Measurements from ENCODE around the gene ST8SIA1.

The ST8SIA1 gene

DNA sequence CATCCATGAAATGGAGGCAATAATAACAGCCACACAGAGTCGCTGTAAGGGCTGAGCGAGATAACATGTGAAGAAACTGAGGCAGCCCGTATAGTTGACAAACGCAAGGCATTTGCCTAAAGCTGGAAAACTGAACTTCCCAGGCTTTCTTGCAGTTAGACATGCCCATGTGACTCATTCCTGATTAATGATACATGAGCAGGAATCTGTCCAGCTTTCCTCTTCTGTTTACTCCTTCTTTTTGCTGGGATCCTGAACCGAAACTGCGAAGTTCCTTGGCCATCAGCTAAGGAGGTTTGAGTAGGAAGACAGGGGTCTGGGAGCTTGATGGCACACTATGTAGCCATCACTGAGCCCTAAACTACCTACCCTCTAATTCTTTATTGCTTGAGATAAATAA is 52.2 kb downstream of the ST8SIA1 start:
- DNase-seq: no peak

DNA sequence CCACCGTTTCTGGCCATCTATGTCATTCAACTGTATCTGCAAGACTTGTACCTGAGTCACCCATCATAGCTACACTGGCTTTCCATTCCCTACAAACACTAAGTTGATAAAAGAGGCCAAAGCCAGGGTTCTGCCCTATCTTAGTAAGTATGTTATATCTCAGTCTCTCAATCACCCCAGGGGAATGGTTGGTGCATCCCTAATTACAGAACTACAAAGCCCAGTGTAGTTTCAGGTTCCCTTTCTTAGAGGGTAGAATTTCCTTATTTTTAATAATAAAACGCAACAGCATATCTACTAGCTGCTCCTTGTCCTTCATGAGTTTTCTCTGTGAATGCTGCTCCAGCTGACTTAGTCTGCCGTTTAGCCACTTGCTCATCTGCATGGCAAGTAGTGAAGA is 57.6 kb downstream of the ST8SIA1 start:
- DNase-seq: no peak

DNA sequence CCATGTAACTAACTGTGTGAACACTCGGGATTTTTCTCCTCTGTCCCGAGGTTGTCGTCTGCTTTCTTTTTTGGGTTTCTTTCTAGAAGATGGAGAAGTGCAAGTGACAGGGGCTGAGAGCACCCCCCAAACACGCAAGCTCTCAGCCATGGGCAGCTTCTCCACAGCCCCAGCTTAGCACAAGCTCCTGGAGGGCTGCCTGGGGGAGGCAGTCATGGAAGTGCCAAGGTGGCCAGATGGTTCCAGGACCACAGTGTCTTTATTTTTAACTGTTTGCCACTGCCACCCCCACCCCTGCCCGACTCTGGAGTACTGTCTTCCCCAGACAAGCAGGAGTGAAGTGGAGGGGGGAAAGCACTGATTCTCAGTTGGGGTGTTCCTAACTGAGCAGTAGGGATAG is 58.2 kb downstream of the ST8SIA1 start:
- DNase-seq: no peak

DNA sequence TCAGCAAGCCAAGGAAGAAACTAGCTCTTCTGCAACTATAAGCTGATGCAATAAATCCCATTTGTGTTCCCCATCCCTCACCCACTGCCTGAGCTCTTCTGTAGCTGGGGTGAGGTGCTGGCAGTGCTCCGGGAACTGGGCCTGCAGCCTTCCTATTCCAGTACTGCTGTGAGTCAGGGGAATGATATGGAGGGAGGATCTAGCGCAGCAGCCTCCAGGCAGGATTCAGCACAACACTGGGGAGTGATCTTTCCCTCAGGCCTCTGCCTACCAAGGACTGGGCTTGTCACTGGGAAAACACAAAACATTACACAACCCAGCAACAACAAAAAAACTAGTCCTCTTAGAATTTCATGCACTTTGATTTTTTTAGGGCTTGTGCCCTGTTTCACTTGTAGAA is 58.7 kb downstream of the ST8SIA1 start:
- DNase-seq: no peak

DNA sequence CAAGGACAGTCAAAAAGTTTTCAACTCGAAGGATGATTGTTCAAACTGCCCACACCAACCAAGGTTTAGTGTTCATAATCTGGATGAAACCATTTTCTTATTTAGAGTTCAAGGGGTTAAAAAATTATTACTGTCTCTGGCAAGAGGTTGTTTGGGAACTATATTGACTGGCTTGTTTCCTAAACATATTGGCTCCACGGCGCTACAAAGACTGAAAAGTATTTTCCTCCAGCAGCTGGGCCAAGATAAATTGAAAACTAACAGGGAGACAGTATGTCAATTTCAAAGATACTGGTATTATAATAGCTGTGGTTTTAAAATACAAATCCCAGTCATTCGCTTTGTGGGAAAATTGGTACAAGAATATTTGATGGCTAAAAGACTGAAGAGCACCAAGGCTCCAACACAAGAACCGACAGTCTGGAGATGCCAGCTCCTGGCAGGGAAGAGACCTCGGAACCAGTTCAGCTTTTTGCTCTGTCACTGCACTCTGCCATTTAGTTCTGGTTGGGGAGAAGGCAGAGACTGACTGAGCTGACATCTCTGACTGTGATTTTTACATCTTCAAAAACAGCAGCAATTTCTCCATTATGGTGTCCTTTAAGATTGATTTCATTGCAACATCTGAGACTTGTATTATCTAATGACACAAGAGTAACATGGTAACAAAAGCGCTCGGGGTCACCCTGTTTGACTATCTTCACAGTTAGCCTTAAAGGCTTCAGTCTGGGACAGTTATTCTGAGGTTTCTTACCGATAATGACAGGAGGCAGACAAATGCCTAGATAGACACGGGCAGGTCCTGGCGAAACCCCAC is 62.0 kb downstream of the ST8SIA1 start:
- DNase-seq: no peak

DNA sequence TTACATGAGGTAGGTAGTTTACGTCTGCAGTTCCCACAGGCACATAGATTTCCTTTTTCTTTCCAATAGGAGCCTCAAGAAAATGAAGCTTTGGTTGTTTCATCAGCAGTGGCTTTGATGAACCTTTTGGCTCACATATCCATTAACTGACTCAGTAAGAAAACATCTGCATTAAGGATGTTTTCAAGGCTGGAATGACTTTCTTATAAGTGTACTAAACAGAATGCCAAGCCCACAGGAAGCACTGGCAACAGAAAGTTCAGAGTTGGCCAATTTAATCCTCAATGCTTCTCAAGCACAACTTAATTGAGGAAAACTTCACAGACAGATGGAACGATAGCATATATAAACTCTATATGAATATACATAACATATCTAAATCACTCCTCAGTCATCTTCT is 63.5 kb downstream of the ST8SIA1 start:
- no peak for DNase-seq

DNA sequence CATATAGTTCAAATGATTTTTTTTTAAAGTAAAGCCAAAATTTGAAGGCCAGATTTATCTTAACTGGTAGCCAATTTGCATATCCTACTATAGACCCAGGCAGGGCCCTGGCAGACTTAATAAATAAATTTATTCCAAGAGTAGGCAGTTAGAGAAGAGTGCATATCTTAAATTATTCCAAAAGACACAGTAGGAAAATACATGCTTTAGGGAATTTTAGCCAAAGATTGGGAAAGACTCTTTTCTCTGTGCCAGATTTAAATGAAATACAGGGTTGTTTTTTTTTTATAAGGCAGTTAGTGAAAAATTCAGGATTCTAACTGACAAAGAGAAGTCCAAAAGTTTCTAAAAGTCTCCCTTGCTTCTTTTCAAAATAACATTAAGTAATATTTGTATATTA is 65.5 kb downstream of the ST8SIA1 start:
- DNase-seq: no peak

DNA sequence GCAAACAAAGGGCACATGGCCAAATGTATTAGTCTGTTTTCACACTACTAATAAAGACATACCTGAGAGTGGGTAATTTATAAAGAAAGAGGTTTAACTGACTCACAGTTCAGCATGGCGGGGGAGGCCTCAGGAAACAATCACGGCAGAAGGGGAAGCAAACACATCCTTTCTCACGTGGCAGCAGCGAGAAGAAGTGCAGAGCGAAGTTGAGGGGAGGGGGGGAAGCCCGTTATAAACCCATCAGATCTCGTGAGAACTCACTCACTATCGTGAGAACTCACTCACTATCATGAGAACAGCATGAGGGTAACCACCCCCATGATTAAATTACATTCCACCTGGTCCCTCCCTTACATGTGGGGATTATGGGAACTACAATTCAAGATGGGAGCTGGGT is 66.1 kb downstream of the ST8SIA1 start:
- DNase-seq: no peak

DNA sequence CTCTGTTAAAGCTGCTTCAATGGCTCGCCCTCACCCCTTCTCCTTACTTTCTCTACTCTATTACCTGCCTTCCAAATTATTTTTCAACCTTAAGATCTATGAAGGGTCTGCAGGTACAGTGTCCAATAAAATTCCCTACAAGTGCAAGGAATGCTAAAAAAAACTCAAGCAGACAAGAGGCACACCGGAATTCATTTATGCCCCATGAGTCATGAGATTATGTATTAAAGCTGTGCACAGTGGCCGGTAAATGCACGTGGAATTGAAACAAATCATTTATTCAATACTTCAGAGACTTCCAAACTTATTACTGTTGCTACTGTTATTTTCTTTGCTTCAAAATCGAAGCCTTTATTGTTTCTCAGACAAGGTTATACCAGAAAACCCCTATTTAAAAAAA is 68.4 kb downstream of the ST8SIA1 start:
- no peak for DNase-seq

DNA sequence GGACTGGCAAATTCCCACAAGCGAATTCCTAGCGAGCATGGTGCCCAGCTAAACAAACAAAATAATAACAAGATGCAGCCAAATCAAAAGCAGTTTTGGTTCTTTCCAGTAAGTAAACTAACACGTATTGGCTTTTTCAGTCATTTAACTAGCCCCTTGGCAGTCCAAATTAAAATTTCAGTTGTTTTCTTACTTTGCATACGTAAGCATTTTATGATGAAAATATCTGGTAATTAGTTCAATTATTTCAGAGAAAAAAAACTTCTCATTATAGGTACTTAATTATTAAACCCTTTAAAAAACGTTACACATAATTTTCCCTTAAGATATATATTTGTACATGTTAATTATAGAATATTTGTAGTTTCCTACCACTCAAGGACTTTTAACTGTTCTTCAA is 70.1 kb downstream of the ST8SIA1 start:
- no peak for DNase-seq

DNA sequence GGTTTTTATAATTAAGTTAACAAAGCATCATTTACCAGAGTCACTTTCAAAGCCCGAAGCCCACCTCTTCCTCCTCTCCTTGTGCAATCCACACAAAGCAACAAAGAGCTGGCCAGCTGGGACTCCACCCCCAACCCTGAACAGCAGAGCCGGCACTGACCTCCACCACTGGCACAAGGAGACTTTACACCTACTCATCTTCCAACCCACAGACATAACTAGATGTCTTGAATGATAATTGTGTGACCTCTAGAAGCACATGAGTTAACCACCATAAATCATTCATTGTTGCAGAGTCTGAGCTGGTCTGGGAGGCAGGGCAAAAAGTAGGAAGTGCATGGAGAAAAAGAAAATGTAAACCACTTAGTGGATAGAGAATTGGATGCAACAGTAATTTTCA is 72.2 kb downstream of the ST8SIA1 start:
- DNase-seq: no peak

DNA sequence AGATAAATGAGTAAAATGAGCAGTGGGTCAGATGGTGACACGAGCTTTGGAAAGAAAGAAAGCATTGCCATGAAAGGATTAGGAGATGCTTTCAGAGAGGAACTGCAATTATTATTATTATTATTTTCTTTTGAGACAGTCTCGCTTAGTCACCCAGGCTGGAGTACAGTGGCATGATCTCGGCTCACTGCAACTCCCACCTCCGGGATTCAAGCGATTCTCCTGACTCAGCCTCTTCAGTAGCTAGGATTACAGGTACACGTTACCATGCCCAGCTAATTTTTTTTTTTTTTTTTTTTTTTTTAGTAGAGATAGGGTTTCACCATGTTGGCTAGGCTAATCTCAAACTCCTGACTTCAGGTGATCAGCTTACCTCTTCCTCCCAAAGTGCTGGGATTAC is 77.4 kb downstream of the ST8SIA1 start:
- DNase-seq: no peak

DNA sequence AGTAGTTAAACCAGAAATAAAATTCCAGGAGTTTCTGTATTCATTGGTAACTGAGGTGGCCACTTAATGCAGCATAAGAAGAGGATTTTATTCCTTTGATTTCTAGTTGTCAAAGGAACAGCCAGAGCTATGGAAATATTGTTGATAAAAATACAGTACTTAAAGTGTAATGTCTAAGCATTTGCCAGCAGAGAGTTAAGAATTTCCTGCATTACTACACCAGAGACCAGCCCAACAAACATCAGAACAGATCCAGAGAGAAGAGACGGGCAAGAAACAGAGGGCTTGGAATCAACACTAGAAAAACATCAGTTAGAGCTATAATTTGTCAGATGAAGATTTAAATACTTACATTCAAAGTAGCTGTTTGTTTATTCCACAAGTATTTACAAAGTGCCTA is 77.9 kb downstream of the ST8SIA1 start:
- DNase-seq: no peak

DNA sequence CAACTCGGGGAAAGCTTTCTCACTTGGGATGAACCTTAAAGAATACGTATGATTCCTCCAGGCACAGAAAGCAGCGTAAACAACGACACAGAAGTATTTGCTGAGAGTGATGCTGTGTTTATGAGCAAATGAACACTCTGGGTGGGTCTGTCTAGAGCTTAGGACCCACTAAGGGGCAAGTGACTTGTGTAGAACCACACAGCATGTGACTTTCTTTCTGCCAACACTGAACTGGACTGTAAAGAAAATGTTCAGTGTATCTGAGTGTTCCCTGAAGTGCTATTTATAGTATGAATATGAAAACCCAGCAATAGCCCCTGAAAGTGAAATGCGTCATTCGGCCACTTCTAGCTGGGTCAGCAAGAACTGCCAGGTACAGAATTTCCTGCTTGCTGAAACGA is 78.5 kb downstream of the ST8SIA1 start:
- DNase-seq: no peak

DNA sequence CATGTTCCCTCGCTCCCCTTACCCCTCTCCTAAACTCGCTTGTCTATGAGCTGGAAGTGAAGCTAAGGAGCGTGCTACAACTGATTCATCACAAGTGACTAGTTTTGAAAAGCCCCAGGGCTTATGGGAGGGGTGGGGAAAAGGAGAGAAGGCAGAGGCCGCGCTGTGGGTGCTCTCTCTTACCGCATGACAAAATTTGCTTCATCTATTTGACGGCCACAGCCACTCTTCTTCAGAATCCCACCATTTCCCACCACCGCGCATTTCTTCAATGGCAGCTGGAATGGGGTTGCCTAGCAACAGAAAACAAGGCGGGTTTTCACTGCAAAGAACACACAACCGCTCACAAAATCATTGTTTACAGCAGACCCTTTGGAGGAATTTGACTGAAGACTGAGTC is 79.4 kb downstream of the ST8SIA1 start:
- no peak for DNase-seq

DNA sequence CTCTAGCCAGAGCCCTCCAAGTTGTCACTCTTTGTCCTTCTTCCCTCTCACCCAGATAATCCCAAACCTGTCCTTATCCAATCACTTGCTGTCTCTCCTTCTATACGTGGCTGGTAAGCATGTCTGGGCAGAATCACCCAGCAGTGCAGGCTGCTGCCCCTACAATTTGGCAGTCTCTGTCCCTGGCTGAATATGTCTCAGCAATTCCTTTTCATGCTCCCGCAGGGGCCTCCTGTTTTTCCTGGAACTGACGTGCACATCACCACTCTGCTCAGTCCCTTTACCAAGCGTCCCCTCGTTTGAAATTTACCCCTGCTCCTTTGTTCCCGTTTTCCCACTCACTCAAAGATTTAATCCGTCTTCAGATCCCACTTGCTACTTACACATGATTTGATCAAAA is 80.0 kb downstream of the ST8SIA1 start:
- DNase-seq: no peak

DNA sequence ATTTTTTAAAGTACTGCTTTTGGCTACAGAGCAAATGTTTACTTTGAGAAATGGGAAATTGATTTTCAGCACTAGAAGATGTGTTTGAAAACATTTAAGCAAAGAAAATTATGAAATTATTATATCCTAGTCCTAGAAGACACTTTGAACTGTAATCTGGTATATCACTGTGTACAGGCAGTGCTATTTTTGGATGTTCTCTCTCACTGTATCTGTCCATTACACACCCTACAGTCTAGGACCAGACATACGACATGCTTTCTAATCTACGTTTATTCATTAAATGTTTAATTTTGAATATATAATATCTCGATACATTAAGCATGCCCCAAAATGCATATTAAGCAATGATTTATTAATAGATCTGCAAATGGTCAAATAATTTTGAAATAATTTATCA is 82.5 kb downstream of the ST8SIA1 start:
- no peak for DNase-seq

DNA sequence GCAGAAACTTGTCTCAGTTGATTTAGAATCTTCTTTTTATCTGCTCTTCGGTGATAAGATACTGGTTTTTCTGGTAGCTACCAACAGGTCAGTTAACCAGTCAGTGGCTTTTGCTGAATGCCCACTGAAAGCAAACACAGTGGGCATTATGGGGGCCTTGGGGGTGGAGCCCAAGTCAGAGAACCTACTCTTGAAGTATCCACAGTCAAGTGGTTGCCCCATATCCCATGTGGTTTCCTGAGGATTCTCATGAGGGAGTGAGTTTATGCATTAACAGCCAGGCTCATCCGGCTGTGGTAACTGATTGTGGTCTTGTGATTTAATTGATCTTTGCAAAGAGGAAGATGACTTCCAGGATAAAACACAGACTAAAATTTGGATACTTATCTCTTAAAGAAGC is 83.7 kb downstream of the ST8SIA1 start:
- DNase-seq: no peak

DNA sequence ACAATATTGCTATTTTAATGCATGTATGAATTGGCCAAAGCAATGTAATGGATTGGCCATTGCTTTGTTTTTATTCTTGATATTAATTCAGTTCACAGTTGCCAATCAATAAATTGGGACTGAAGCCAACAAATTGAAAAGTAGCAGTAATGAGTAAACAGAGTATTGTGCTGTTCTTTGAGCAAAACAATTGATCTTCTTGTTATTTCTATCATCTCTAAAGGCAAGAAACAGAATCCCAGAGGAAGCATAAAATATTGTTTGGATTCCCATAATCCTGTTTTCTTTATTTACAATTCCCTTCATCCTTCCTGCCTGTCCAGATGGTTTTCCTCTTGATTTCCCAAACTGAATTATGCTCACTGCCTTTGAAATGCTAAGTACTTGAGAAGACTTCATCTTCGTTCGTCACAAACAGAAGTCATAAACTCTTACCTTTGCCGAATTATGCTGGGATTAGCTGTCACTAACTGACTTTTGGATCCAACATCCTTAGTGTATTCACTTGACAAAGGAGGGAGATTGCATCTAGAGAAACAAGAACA is 85.9 kb downstream of the ST8SIA1 start:
- no peak for DNase-seq

DNA sequence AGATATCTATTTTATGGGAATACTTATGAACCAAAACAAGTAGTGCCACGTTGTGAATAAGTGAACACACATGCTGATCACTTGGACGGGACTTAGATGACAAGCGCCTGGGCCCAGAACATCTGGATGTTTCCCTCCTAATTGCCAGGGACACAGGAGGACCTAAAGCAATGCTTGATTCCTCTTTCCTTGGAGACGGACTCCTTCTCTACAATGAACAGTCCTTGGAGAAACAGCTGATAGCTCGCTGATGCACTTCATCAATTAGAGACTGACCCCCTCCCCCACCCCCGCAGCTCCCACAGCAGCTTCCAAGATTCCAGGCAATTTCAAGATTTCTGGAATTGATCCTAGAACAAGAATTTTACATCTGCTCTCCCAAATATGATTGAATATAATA is 86.4 kb downstream of the ST8SIA1 start:
- no peak for DNase-seq

DNA sequence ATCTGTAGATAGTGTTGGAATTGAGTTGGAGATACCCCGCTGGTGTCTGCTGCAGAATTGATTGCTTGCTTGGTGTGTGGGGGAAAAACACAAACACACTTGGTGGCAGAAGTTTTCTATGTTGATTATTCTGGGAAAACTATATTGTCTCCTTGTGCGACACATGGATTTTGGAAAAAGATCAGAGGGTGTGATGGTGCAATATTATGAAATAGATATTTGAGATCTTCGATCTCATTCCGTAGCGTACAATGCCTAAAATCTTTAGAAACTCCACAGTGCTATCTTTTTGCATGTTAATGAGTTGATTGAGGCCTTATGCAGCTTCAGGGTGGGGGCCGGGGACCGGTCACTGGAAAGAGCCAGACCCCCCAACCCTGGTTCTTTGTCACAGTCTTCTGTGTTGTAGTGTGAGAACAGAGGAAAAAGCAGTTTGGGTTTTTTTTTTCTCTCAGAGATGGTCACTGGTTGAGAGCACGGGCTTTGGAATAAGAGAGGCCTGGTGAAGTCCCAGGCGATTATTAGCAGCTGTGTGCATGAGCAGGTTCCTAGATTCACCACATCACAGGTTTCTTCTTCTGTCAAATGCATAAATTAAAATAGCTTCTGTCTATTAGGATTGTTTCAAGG is 88.2 kb downstream of the ST8SIA1 start:
- DNase-seq: no peak

DNA sequence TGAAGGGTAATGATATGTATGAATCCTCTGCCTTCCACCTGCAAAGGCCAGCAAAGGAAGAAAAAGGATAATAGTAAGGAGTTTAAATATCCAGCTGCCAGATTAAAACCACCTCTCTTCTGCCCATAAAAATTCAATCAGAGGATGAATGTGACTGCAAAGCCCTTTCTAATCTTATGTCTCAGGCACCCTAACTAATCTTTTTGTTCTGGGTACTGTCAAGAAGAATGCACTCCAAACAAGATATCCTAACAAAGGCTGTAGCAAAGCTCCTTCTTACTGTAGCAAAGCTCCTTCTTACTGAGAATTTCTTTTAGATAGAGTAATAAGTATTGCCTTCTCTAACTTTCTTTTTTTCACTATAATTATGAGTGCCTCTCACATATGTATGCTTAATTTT is 91.8 kb downstream of the ST8SIA1 start:
- DNase-seq: no peak

DNA sequence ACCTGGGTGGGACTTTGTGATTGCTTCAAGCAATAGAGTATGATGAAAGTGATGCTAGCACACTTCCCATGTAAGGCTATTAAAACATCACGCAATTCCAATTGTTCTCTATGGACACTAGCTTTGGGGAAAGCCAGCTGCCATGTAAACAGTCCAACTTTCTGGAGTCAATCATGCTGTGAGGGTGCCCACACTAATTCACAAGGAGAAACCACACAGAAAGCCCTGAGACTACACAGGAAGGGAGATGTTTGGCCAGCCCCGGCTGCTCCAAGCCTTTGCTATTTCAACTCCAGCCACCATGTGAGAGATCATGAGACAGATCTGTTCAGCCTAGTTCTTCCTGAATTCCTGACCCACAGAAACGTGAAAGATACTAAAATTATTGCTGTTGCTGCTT is 96.3 kb downstream of the ST8SIA1 start:
- no peak for DNase-seq

DNA sequence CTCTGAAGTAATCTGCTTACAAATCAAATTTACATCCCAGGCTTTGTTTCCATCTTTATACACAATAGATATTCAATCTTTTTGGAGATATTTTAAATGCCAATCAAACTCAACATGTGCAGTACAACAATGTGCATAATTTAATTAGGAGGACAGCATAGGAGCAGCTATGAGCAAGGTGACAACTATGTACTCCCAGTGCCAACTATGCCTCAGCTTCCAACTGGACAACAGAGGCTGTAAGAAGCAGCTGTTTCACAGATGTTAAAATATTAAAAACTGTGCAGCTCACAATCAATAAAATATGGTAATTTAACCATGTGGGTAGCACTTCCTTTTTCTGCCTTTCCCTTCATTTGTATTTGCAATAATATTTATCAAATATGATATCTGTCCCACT is 99.9 kb downstream of the ST8SIA1 start:
- DNase-seq: no peak

DNA sequence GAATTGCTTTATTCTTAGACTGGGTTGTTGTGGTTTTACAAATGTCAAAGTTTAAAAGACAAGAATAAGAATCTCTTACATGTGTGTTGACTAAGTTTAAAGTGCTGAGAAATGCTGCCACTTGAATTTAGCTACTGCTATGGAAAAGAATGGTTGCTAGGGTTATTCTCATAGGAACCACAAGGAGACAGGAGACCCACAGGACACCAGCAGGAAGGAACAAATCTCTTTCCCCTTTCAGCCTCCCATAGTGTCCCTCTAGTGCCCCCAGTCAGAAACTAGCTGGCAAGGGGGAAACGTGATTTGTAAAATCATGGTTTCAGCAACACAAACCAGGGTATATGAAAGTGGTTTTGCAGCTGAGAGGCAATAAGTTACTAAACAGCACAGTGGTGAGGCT is 102.7 kb downstream of the ST8SIA1 start:
- no peak for DNase-seq
